Daoy (cell line): ENCODE results near the gene MPO. TPM values are rescaled to one million over a fixed set of nuclear protein-coding genes. Genes with fewer than 3 reads are reported as not detected.

Source experiments
- DNase-seq: peaks from one replicate; pipeline ENCODE4 v3.0.0-alpha.2; 2015; ENCODE audit warnings: low read depth
- total RNA-seq: library from RNA; depleted of rRNA; stranded (reverse); fragments of >200 nt; shearing (Covaris generic); gene quantifications from 2 replicates; pipeline ENCODE4 v1.2.3, GENCODE V29; 2014

MPO gene
- total RNA-seq, 1 experiment from 2014 or later = not detected

DNA sequence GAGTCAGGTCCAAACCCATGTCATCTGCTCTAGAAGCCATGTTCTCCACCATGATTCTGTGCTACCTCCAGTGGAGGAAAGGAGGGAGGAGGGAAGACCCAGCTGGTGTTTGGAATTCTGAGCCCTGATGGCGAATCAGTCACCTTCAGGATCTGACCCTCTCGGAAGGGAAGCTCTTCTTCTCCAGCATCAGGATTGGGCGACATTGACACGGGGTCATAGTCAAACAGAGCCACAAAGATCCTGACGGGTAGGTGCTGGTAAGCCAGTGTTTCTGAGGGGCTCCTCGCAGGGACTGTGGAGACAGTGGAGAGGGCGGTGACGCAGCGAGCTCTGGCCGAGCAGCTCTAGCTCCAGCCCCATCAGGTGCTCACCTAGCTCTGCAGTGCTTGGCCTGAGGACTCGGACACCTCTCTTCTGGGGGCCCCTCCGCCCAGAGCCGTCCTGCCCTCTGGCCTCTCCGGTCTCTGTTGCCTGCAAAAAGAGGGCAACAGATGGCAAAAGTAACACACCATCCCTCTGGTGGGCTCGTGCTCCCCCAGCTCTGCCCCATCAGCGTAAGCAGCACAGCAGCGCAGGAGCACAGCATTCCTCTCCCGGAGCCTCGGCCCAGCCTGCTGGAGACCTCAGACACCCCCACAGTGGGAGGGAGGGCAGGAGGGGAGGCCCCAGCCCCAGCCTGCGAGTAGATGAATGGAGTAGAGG, 26.9 kb upstream of the MPO start:
- DNase-seq = no peak

DNA sequence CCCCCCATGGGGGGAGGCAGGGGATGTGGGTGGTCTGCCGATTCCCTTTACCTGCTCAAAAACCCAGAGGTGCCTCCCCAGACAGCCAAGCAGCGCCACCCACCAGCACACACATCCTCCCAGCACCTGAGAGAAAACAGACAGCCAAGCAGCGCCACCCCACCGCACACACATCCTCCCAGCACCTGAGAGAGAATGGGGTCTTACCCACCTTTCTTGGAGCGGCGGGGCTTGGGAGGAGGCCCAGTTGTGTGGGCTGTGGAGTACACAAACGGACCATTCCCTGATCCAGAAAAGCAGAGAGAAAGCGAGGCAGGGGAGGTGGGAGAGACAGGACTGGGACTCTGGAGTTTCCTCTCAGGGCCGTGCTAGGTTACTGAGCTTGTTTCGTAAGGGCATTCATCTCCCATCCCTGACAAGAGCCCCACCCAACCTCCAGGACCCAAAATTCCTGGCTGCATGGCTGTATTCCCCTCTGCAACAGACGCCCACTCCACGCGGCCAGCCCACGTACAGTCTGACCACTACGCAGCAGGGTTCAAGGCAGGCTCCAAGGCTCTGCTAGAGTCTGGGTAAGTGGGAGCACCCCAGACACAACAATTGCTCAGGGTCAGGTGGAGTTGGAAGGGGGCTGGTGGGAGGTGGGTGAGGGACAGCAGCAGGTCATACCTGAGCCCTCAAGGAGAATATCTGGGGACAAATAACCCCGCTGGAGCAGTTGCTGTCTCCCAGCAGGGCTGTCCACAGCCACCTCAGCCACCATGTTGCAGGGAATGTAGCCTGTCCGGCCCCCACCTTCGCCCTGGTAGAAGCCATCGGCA, 25.6 kb upstream of the MPO start:
- DNase-seq = no peak

- no peak for DNase-seq
Measured at GRCh38 chr17:58305626-58306025, 24.9 kb upstream of the MPO start.

DNA sequence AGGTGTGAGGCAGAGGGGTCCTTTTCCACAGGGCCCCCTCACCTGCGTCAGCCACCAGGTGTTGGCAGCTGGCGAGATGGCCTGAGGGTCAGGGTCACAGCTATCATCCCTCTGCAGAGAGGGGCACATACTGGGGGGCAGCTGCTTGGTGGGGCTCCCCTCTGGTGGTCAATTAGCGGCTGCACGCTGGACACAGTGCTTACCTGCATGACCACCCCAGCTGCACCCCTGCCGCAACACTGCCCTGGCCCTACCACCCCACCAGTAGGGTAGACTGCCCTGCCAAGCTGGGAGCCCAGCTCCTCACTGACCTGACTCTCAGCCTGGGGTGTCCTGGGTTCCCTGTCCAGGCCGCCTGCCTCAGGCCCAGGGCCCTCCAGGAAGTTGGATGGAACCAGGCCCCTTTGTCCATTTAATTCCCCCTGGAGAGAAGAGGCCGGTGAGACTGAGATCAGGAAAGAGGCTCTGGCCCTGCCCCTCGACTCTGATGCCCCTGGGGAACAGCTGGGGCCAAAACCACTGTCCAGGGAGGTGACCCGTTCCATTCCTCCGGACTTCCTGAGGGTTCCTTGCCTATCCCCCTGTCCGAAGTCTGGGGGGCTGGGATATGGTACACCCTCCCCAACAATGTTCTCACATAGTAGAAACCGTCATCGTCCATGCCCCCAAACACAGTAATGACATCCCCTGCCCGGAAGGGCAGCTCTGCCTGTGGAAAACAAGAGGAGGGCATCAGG, 24.2 kb upstream of the MPO start:
- no peak for DNase-seq

DNA sequence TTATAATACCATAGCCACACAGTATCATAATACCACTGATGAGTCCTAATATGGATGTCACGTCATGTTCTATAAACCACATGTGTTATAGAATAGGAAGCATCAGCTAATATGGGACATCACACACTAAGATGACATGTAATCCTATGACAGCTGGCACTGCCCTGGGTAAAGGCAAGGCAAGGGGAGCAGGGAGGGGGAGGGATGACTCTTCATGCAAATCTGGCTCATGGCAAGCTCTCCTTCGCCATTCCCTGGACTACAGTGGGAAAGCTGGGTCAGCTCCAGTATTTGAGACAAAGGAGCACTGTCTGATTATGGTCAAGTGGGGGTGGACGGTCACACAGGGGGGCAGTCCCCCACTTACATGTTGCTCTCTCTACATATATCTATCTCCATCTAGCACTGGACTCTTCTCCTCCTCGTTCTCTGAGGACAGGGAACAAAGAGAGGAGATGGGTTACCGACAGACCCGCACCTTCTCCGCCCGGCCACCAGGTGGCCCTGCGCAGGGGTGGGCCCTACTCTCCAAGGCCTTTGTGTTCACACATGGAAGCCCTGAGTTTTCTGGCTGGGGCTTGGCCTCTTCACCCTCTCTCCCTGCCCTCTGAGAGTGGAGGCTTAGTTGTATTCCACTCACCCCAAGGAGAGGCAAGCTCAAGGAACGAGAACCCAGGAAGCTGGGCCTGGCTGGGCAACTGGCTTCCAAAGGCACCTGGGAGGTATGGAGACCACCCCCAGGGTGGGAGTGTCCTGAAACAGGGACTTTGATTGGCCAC, 23.4 kb upstream of the MPO start:
- peak; percentile 52 for DNase-seq

DNA sequence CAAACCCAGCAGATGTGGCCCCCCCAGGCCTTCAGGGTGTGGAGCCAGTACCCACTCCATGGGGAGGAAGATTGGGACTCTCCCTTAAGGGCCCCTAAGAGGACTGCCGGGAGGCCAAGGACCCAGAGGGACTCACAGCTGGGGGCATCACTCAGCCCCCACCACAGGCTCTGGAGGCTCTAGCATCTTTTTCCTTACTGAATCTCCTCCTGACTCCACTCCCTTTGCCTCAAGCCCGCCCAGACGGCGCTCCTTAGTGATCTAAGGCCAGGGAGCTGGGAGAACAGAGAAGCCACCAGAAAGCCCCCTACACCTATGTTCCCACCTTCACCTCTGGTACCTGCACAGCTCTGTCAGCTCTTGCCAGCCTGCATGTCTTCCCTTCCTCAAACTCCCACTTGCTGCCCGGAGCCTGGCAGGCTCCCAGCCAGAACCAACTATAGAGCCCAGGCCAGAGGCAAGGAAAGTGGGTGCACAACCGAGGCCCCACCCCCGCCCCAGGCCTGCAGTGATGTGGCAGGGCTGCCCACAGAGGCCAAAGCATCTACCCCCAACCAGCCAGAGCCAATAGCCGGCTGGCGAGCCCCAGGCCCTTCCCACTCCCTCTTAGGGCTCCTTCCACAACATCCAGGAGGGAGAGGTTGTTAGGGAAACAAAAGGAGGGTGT, 22.3 kb upstream of the MPO start:
- no peak for DNase-seq

- DNase-seq = no peak
Measured at GRCh38 chr17:58302171-58302918, 21.6 kb upstream of the MPO start.

DNA sequence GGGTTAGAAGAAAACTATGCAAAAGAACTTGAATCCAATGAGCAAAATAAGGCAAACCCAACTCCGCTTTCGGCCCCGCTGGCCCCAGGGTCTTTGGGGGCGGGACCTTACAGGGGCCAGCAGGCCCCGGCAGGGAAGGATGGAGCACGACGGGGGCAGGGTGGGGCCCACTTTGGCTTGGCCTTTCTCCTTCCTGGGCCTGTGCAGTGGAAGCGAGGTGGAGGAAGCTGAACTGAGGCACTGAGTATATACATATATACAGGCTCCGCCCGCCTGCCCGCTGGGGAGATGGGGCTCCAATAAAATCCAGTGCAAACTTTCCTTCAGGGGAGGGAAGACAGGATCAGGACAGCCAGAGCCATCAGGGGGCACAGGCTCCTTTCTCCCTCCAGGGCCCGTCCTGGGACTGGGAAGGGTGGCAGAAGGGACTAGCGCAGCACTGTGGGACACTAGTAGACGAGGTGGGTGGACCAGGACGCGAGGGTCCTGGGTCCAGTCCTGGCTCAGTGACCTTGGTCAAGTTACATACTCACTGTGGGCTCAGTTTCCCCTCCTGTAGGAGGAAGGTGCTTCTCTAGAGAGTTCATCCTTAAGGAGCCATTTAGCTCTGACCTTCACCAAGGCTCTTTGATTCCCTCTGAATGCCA, 20.9 kb upstream of the MPO start:
- DNase-seq = no peak

DNA sequence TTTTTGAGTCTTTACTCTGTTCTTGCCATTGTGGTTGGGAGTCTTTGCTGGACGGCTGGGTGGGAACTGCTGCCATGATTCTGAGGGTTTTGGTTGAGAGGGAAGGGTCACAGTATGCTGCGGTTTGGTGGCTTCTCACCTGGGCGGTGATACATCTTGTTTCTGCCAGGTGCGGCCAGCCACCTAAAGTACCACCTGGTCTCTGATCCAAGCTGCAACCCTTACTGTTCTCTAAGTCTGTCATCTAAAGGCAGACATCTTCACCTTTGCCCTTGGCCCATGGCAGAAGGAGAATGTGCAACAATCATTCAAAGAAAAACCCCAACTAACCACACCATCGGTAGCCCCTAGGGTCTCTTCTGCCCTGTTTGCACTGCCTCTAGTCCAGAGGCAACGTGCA, 19.6 kb upstream of the MPO start:
- DNase-seq = no peak

DNA sequence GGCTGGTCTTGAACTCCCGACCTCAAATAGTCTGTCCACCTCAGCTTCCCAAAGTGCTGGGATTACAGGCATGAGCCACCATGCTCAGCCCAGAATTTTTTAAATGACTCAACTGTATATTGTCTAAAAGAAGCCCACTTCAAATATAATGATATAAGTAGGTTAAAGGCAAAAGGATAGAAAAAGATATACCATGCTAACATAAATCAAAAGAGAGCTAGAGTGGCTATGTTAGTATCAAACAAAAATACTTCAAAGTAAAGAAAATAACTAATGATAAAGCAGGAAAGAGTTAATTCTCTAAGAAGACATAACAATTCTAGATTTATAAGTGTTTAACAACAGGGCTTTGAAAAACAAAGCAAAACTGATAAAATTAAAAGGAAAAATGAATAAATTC, 13.3 kb upstream of the MPO start:
- DNase-seq = no peak

GRCh38 chr17:58291246-58291645, 10.5 kb upstream of the MPO start:
- no peak for DNase-seq

- no peak for DNase-seq
Measured at GRCh38 chr17:58289869-58290268, 9.1 kb upstream of the MPO start.

- DNase-seq = peak; percentile 21
Measured at GRCh38 chr17:58285422-58285810, 4.7 kb upstream of the MPO start.

GRCh38 chr17:58284613-58285421, 4.1 kb upstream of the MPO start:
- no peak for DNase-seq

DNA sequence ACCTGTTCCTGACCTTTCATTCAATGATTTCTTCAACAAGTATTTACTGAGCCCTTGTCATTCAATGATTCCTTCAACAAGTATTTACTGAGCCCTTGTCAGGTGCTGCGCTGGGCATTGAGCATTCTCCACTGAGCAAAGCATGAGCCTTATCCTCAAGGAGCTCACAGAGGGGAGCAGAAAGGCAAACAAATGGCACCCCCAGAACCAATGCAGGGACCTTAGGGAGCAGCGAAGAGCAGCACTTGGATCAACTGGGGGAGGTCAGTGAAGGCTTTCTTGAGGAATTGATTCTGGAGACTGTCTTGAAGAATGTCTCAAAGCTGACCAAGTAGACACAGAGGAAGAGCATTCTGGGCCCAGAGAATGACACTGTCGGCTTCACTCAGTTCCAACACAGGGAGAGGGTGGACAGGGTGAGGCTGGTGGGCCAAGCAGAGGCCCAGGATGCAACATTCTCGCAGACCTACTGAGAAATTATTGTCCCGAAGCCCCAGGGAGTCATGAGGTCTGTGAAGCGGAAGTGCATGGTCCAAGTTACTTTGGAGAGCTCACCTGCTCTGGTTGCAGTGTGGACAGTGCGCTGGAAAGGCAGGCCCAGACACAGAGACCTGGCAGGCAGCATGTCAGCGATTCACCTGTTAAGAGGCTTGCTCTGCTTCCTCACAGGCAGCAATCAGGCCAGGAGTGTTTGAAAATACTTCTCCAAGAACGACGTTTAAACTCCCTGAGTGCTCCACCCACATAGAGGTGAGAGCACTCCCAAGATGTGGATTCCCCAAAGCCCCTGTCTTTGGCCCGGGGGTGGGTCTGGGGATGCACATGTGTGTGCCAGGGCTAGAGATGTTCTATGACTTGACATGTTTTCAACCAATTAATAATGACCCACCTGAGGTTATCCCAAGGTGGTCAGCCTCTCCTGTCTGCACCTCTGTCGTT, 3.2 kb upstream of the MPO start:
- no peak for DNase-seq

GRCh38 chr17:58282442-58282841, 1.7 kb upstream of the MPO start:
- DNase-seq = no peak

DNA sequence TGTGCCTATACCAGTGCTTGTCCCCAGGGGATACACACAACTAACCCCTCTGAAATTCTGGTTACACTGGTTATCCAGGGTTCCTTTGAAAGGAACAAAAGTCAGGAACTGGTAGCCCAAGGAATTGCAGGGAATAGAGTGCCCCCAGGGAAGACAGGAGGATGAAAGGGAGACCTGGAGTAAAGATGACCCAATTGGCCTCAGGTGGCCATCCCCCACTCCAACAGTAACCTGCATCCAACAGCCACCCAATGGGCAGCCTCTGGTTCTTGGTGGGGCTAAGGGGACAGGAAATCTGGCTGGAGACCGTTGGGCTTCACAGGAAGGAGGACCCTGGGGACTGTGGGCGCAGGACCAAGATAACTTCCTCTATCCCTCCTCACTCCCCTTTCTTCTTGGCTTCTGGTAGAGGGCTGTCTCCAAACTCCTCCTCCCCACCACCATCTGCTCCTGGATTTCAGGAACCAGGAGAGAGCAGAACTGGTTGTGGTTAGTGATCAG, 826 bp upstream of the MPO start:
- no peak for DNase-seq
